GM06990 (cell line): ENCODE measurements around the gene CT45A9.
"Not testable (repeated sequence)": the region's sequence is repeated elsewhere in the genome, so short reads cannot be mapped to it uniquely, and the experiment has no call there.

ENCODE experiments used
- DNase-seq: peaks from one replicate; pipeline ENCODE4 v3.0.0-alpha.2; 2011; ENCODE audit not compliant: insufficient read length; ENCODE audit errors: extremely low read depth
- H3K27me3 ChIP-seq: replicated peaks from 2 replicates; pipeline ENCODE4 v1.6.0; 2011; ENCODE audit warnings: low read length; ENCODE audit not compliant: control insufficient read depth, insufficient read depth
- H3K36me3 ChIP-seq: 2 replicates; pipeline ENCODE4 v1.5.1; 2011; ENCODE audit warnings: low read length; ENCODE audit not compliant: control insufficient read depth, insufficient read depth
- H3K4me3 ChIP-seq: replicated peaks from 2 replicates; pipeline ENCODE4 v1.5.1; 2011; ENCODE audit warnings: low read depth, mild to moderate bottlenecking, control low read depth, low read length
- CTCF ChIP-seq: IDR thresholded peaks from 2 replicates; pipeline ENCODE4 v1.5.1; 2011; ENCODE audit warnings: low read length, control low read depth, mild to moderate bottlenecking, inconsistent platforms; ENCODE audit not compliant: insufficient read depth, poor library complexity, severe bottlenecking

CT45A9 gene

GRCh38 chrX:135871712-135872111 lies at the start of gene CT45A9:
TSS of gene CT45A9 (minus strand) at chrX:135871812. CDS start at chrX:135868061, 3,751 bp downstream.
- DNase-seq, H3K27me3 ChIP-seq, H3K36me3 ChIP-seq, H3K4me3 ChIP-seq: not testable (repeated sequence)

GRCh38 chrX:135920516-135920915 lies 48.9 kb upstream of the CT45A9 start:
- not testable (repeated sequence) for H3K4me3 ChIP-seq, H3K36me3 ChIP-seq, DNase-seq, H3K27me3 ChIP-seq

GRCh38 chrX:135914404-135914803 lies 42.8 kb upstream of the CT45A9 start:
- Histone ChIP-seq H3K36me3 (no peaks in the 10 kb centered on the region), H3K27me3 (no peaks in the 10 kb centered on the region), H3K4me3 (no peak overlapping the region)
- no peak for TF ChIP-seq CTCF
- no peak for DNase-seq

GRCh38 chrX:135910251-135910650 lies 38.6 kb upstream of the CT45A9 start:
- no peak for TF ChIP-seq CTCF
- Histone ChIP-seq H3K36me3 (no peaks in the 10 kb centered on the region), H3K27me3 (no peaks in the 10 kb centered on the region), H3K4me3 (no peak overlapping the region)
- DNase-seq = no peak

- TF ChIP-seq CTCF = no peak
- no peaks in the 10 kb centered on the region for H3K27me3 ChIP-seq
These were observed 21.7 kb upstream of the CT45A9 start, which contains the start of the genes CT45A10 and SAGE1 for GRCh38 chrX:135893294-135893817. TSS of gene CT45A10 (minus strand) at chrX:135893444. CDS start at chrX:135885344, 8,100 bp downstream. TSS of gene SAGE1 (plus strand) at chrX:135893716. CDS start at chrX:135896243, 2,527 bp downstream.

GRCh38 chrX:135892781-135893180 lies 21.2 kb upstream of the CT45A9 start:
- Histone ChIP-seq H3K36me3 (no peaks in the 10 kb centered on the region), H3K27me3 (no peaks in the 10 kb centered on the region)

More at GRCh38 chrX:135893294-135893817, 21.7 kb upstream of the CT45A9 start, which contains the start of the genes CT45A10 and SAGE1:
- no peak for DNase-seq
- H3K36me3 ChIP-seq = no peaks in the 10 kb centered on the region
- H3K4me3 ChIP-seq = no peak within 1 kb of the TSS

More at GRCh38 chrX:135892781-135893180, 21.2 kb upstream of the CT45A9 start:
- no peak for TF ChIP-seq CTCF
- no peak overlapping the region for H3K4me3 ChIP-seq
- DNase-seq = no peak
